GM19193 (cell line): ENCODE data around the gene MUSK.

ENCODE experiments used
- POLR2A ChIP-seq: IDR thresholded peaks from 4 replicates; pipeline ENCODE4 v1.6.1; 2011; ENCODE audit not compliant: insufficient read depth, insufficient read length; ENCODE audit errors: extremely low read depth

Gene MUSK

GRCh38 chr9:110668570-110669167, at the start of gene MUSK:
Gene MUSK (plus strand): TSS chr9:110668791. CDS start chr9:110668905, 114 bp downstream.
- no peak for TF ChIP-seq POLR2A

GRCh38 chr9:110619831-110620230, 48.8 kb upstream of the MUSK start:
- TF ChIP-seq POLR2A, result no peak

DNA sequence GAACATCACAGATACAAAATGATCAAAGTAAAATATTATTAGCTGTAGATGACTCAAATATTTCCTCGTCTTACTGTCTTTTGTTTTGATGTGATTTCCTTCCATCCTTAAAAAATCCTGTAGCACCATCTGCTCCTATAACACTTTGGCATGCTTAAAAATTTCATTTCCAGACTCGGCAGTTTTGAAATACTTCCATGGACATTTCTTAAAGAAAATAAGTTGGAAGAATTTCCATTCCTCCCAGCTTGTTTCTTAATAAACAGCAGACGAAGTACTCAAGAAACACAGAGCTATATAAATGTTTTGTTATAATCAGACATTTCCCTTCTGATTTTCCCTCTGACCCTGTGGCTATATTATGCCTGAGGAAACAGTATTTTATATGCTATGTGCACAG, 47.9 kb upstream of the MUSK start:
- TF ChIP-seq POLR2A, result no peak

GRCh38 chr9:110622368-110622767, 46.2 kb upstream of the MUSK start:
- no peak for TF ChIP-seq POLR2A

DNA sequence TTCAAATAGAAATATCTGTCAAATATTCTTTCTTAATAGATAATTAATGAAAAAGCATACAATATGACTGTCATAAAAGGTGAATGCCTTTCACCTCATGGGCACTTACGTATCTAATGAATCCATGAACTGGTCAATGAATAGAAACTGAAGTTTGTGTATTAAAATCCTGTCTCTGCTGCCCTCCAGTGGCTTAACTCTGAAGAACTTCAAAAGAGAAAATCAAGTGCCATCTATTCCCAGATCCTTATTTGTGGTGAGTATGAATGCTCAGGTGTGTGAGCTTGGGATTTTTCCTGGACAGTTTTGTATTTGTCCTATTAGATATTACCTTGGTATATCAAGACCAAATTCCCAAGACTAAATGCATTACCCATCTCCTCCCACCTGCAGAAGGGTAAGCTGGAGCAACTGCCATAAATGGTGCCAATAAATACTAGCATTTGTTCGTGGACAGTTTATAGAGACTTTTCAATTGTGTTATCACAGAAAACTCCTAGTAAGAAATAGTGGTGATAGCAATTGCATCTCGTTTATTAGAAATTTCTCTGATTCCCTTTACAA, 45.0 kb upstream of the MUSK start:
- TF ChIP-seq POLR2A, result no peak

DNA sequence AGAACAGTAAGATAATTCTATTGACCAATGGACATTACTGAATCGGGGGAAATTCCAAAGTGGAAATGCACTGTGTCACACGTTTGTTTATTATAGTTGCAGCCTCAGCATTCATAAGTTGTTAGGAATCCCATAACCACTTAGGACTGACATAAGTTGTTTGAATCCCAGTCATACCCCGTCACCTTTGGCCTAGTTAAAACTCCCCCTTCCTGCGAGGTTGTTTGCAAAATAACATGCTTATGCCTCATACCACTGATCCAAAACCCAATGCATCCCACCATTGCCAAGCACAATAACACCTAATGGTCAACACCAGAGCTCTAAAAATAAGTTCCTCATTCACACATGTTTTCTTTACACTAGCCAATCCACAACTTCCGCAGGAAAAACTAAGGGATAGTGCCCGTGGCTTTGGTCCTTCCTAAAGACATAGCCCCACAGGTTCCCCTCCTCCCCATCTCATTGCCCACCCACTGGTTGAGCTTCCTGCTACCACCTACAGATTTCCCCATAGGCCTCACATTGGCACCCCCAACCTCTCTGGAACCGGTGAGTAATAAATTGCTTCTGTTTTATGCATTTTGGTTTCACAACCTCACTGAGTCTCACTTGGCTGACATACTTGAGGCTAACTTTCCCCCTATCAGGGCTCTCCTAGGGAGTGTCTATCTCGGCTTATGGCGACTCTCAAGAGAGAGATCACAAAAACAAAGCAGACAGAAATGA, 42.3 kb upstream of the MUSK start:
- TF ChIP-seq POLR2A, result no peak

GRCh38 chr9:110635589-110635988, 33.0 kb upstream of the MUSK start:
- no peak for TF ChIP-seq POLR2A

DNA sequence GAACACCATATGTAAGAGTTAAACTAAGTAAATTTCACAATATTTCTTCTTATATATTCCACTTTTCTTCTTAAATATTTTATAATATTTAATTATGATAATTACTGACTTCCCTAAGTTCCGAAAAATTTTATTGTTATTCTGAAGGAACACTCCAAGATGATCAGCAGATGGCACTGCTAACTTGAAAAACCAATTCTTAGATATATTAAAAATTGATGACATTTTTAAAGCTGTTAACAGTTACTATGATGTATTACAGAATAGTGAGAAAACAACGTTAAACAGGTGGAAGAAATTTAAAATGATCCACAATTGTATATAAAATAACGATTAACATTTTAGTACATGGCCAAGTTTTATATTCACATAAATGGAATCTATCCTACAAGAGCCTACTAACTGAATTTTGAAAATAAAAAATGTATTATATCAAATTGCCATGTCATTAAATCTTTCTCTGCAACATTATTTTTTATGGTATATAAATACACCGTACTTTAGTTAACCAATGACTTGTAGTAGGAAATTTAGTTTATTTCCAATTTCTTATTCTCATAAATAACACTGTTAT, 30.1 kb upstream of the MUSK start:
- TF ChIP-seq POLR2A, result no peak

- no peak for TF ChIP-seq POLR2A
These were observed 27.9 kb upstream of the MUSK start for GRCh38 chr9:110640736-110641135.

DNA sequence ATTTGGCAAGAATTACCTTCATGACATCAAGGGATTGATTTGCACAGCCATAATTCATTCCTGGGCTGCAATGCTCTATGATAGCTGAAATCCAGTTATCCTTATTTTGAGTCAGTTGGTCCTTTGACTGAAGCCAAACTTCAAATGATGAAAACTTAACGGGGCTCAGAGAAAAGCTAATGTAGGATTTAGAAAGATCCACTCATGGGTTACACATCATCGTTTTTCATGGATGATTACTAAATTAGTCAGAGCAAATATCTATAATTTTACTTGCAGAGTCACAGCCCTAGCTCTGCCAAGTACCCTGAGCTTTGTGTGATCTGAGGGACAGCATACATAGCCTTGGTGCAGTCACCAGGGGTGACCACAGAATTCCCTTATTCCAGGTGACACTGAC, 27.3 kb upstream of the MUSK start:
- TF ChIP-seq POLR2A, result no peak

DNA sequence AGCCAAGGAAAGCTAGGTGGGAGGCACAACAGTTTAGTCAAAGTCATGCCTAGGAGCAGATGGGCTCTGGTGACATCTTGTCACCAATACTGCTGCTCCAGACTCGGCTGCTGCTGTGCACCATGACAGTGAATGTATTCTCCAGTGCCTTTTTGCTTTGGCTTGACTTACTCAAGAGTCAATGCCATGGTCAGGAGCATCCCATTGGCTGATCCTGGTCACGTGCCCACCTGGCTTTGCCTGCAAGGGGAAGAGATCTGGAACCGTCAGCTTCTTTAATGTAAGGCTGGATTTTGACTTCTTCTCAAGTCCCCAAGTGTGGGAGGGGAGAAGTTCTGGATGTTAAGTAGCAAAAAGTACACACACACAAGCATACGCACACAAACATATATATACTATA, 19.9 kb upstream of the MUSK start:
- no peak for TF ChIP-seq POLR2A

- TF ChIP-seq POLR2A, result no peak
These were observed 18.3 kb upstream of the MUSK start for GRCh38 chr9:110650261-110650660.

GRCh38 chr9:110650991-110651411, 17.6 kb upstream of the MUSK start:
- no peak for TF ChIP-seq POLR2A

DNA sequence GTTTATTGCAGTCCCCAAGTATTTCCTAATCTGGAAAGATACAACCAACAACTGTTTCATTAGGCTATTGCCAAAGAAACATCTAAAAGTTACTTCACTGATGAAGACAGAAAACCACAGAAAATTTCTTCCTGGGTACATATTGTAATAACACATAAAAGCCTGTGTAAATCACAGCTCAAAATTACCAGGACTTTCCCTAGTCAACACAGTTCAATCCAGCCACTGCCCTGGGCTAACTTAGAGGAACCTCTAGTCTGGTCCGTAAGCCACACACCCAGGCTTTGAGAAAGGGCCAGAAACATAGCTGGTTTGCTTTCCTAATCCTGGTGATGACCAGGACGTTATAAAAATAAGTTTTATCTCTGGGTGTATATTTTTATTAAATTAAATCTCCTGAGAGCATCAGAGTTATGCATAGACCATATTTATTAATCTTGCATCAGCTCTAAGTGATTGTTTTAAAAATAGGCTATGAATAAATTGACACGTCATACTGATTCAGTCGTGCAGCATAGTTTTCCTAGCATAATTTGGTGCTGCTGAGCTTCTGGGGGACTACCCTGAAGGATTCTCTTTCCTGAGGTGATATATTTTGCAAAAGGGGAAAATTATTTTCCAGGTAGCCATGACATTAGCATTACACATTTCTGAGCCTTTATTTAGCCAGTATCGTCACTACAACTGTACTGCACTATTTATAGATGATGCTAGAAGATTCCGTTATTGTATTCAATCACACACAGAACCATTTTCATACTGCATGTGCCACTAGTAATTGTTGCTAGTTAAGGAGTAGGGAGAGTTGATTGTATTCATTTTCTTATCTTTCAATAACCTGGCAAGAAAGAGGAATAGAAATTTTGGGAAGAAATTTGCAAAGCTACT, 12.6 kb upstream of the MUSK start:
- TF ChIP-seq POLR2A, result no peak
